ENCODE measurements around the gene MARK3. TPM values are rescaled to one million over a fixed set of nuclear protein-coding genes. Genes with fewer than 3 reads are reported as not detected.
A peak's percentile ranks its signal among the peaks of the same experiment; 100 is the strongest.

MARK3 gene
- total and polyA plus RNA-seq, 2 of the 13 experiments (the other 11 are each of a cell fraction or from before 2014, with no cell fraction given) = 47.7 to 56.6 TPM

- TF ChIP-seq SRF (IDR thresholded peaks at IDR 0.05; ENCODE audit: low read depth, low read length) = no peak
- TF ChIP-seq ZNF770 (CRISPR knock-in tag; IDR thresholded peaks at IDR 0.05) = no peak
- TF ChIP-seq TAF1 (CRISPR knock-in tag; IDR thresholded peaks at IDR 0.05) = no peak
- TF ChIP-seq PATZ1 (CRISPR knock-in tag; IDR thresholded peaks at IDR 0.05) = peak; percentile 51; the same call in 1 of the 2 replicates
- no peak for TF ChIP-seq ZEB1 (IDR thresholded peaks at IDR 0.05; ENCODE audit: insufficient replicate concordance, low read depth)
- no peak for TF ChIP-seq ZFP36L2 (CRISPR knock-in tag; IDR thresholded peaks at IDR 0.05)
Observed at GRCh38 chr14:103536693-103537092, 151.5 kb downstream of the MARK3 start (continued).

- no TSS peak for BruUV-seq (replicated peaks)
- peaks cover 1 to 2% of the 10 kb centered on the region in 2 experiments; a peak in 3 of 5 replicates for H3K36me3 ChIP-seq (replicated peaks in 1 of 2; ENCODE audit: control insufficient read depth in 1 of 2, insufficient read depth in 2 of 2, low read length in 2 of 2)
- DNase-seq (ENCODE audit: low spot score) (no peak), ATAC-seq (no peak), FAIRE-seq (no peak)
- peaks cover 2 to 18% of the 10 kb centered on the region in 2 experiments; a peak in 2 of 5 replicates for H3K27me3 ChIP-seq (ENCODE audit: control insufficient read depth in 1 of 2, insufficient read depth in 2 of 2, low read length in 2 of 2)
- ChIA-PET POLR2A (interaction anchor here (1.4 to 6.9 kb wide), 4 partner anchors 8 to 24 kb away, joined by 3 to 37 read pairs (median 8); partner anchors contain the start of genes BAG5, CKB, COA8 and TRMT61A), CTCF (ENCODE audit: low intra/inter-chr PET ratio, low total read pairs) (no interaction called here)
- 74% methylated on average over 6 of the region's 18 CpGs for WGBS (ENCODE audit: low lambda C conversion rate)
- no peak overlapping the region for H3K4me2 ChIP-seq (ENCODE audit: low read depth, low read length)
- no peak overlapping the region for H3K27ac ChIP-seq (ENCODE audit: extremely low read length, insufficient read depth, low read length)
- H3K4me1 ChIP-seq (ENCODE audit: insufficient read depth, low read length) = peaks cover 41% of the 10 kb centered on the region
- H4K20me1 ChIP-seq (ENCODE audit: insufficient read depth, low read length) = no peaks in the 10 kb centered on the region
- intact Hi-C loops (cut with micrococcal nuclease; ENCODE audit: unreplicated experiment) (no loop called here), in situ Hi-C loops (cut with HindIII; ENCODE audit: extremely low pct_ligation_motif_present, low pct_unique_long_range_greater_than_20kb) (no loop called here)
- no peak overlapping the region for H3K9ac ChIP-seq (ENCODE audit: insufficient read depth, low read depth, low read length)
- H3K4me3 ChIP-seq (replicated peaks in 1 of 3; ENCODE audit: insufficient read depth in 1 of 3, low read depth in 2 of 3, low read length in 3 of 3) = no peak overlapping the region
- no peaks in the 10 kb centered on the region for H3K79me2 ChIP-seq (ENCODE audit: insufficient read depth, low read length)
- no peaks in the 10 kb centered on the region for H3K9me3 ChIP-seq (ENCODE audit: low read length)
- no peak overlapping the region for H2AFZ ChIP-seq (ENCODE audit: low read length)
- TF ChIP-seq DDIT3 (CRISPR knock-in tag; IDR thresholded peaks at IDR 0.05) (no peak), ZNF740 (CRISPR knock-in tag; IDR thresholded peaks at IDR 0.05) (peak; percentile 44; the same call in 1 of the 2 replicates), POLR2AphosphoS2 (IDR thresholded peaks at IDR 0.05; ENCODE audit: low read depth, low read length) (0 out of 2 replicates have a peak, but pooled peaks have one; percentile 13), HNRNPLL (IDR thresholded peaks at IDR 0.05; ENCODE audit: low read depth, low read length, poor library complexity, severe bottlenecking) (peak; percentile 17), SIX4 (CRISPR knock-in tag; IDR thresholded peaks at IDR 0.05) (no peak), ZFY (CRISPR knock-in tag; IDR thresholded peaks at IDR 0.05) (peak; percentile 13; the same call in 1 of the 2 replicates), ZBTB38 (CRISPR knock-in tag; IDR thresholded peaks at IDR 0.05) (peak; percentile 47; the same call in 1 of the 2 replicates), POLR2G (IDR thresholded peaks at IDR 0.05; ENCODE audit: low read depth, low read length) (peak; percentile 33), AKAP8 (CRISPR knock-in tag; IDR thresholded peaks at IDR 0.05) (peak; percentile 1; the same call in 1 of the 2 replicates), ZC3H13 (CRISPR knock-in tag; IDR thresholded peaks at IDR 0.05) (0 out of 2 replicates have a peak, but pooled peaks have one; percentile 9), TFAP4 (IDR thresholded peaks at IDR 0.05; ENCODE audit: borderline replicate concordance, low read depth) (no peak)
Observed at GRCh38 chr14:103537175-103537990, 152.2 kb downstream of the MARK3 start.
